SK-N-MC (cell line): ENCODE results near the gene IQCM.

Experiments used
- EZH2 ChIP-seq: fragments of 200-600 bp; sonication (generic); IDR thresholded peaks from one replicate; pipeline ENCODE4 v1.6.1; 2017; ENCODE audit warnings: antibody characterized with exemption
- POLR2AphosphoS5 ChIP-seq: IDR thresholded peaks from 2 replicates; pipeline ENCODE4 v1.6.1; 2012; ENCODE audit warnings: mild to moderate bottlenecking, low read depth, low read length, borderline replicate concordance

- TF ChIP-seq POLR2AphosphoS5 (no peak), EZH2 (no peak)
These were observed 303.1 kb downstream of the IQCM start for GRCh38 chr4:149512501-149512900.
